ENCODE results near the gene SMG5. TPM values are rescaled to one million over a fixed set of nuclear protein-coding genes. Genes with fewer than 3 reads are reported as not detected.

The SMG5 gene
- polyA plus RNA-seq, 1 of the 3 experiments (the other 2 are of a cell fraction), result 21.3 TPM

DNA sequence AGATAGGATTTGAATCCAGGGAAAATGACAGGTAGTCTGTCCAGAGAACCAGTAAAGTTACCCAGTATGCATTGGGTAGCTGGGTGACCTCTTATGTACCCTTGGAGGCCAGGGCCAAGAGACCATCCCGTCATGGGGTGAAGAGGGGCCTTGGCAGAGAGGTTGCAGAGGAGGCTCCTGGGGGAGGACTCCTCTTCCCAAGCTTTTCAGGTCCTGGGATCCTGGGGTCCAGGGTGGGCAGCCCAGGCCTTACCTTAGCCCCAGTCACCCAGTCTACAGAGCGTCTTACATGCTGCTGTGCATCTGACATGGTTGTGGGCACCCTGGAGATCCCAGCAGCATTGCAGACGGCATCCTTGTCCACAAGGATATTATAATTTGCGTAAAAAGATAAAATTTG lies 55.8 kb downstream of the SMG5 start:
- H3K36me3 ChIP-seq (replicated peaks in 1 of 2; ENCODE audit: control insufficient read depth in 1 of 2, insufficient read depth in 2 of 2, low read length in 1 of 2), result peaks cover 0 to 20% of the 10 kb centered on the region in 2 experiments
- no peak overlapping the region for H3K9ac ChIP-seq
- H3F3A ChIP-seq (replicated peaks; ENCODE audit: insufficient read depth), result peaks cover 24% of the 10 kb centered on the region
- H3K27ac ChIP-seq (ENCODE audit: low read depth in 2 of 2, low read length in 1 of 2), result no peak overlapping the region
- H4K20me1 ChIP-seq (ENCODE audit: insufficient read depth), result no peaks in the 10 kb centered on the region
- no peaks in the 10 kb centered on the region for H3K9me3 ChIP-seq
- ChIA-PET CTCF (interaction anchor here (1.2 to 7.1 kb wide), 13 partner anchors 12 to 142 kb away, joined by 3 to 121 read pairs (median 26); partner anchors contain the start of genes PAQR6, PMF1 and SLC25A44), POLR2A (no interaction called here)
- no peak for TF ChIP-seq MEF2A (IDR thresholded peaks at IDR 0.05; ENCODE audit: borderline replicate concordance, low read depth)
- no peak for TF ChIP-seq JUND (IDR thresholded peaks at IDR 0.05)
- no peak for TF ChIP-seq USF2 (IDR thresholded peaks at IDR 0.05; ENCODE audit: borderline replicate concordance, low read depth, low read length)
- no peak for TF ChIP-seq CHD2 (IDR thresholded peaks at IDR 0.05; ENCODE audit: low read length, partially characterized antibody)
- TF ChIP-seq NFIC (IDR thresholded peaks at IDR 0.05; ENCODE audit: borderline replicate concordance), result no peak
- TF ChIP-seq POLR2AphosphoS5 (IDR thresholded peaks at IDR 0.05; ENCODE audit: low read depth, low read length), result no peak
- TF ChIP-seq GATA2 (CRISPR knock-in tag; IDR thresholded peaks at IDR 0.05), result no peak
- no peak for TF ChIP-seq RAD21 (IDR thresholded peaks at IDR 0.05; ENCODE audit: low read length)
- TF ChIP-seq TCF12 (IDR thresholded peaks at IDR 0.05), result no peak
- TF ChIP-seq, protein P1, sequence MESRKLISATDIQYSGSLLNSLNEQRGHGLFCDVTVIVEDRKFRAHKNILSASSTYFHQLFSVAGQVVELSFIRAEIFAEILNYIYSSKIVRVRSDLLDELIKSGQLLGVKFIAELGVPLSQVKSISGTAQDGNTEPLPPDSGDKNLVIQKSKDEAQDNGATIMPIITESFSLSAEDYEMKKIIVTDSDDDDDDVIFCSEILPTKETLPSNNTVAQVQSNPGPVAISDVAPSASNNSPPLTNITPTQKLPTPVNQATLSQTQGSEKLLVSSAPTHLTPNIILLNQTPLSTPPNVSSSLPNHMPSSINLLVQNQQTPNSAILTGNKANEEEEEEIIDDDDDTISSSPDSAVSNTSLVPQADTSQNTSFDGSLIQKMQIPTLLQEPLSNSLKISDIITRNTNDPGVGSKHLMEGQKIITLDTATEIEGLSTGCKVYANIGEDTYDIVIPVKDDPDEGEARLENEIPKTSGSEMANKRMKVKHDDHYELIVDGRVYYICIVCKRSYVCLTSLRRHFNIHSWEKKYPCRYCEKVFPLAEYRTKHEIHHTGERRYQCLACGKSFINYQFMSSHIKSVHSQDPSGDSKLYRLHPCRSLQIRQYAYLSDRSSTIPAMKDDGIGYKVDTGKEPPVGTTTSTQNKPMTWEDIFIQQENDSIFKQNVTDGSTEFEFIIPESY (IDR thresholded peaks at IDR 0.05; ENCODE audit: borderline replicate concordance, low read depth), result no peak
- no peak for TF ChIP-seq REST (IDR thresholded peaks at IDR 0.05; ENCODE audit: low read depth, low read length)
- TF ChIP-seq RXRA (IDR thresholded peaks at IDR 0.05; ENCODE audit: borderline replicate concordance, low read depth), result no peak
- no peak for TF ChIP-seq TAF1 (IDR thresholded peaks at IDR 0.05; ENCODE audit: borderline replicate concordance, low read depth, low read length)
- no peak for TF ChIP-seq FOXM1 (IDR thresholded peaks at IDR 0.05; ENCODE audit: low read depth)
- no peak for TF ChIP-seq MXI1 (IDR thresholded peaks at IDR 0.05; ENCODE audit: low read depth, low read length)
- TF ChIP-seq, protein P2, sequence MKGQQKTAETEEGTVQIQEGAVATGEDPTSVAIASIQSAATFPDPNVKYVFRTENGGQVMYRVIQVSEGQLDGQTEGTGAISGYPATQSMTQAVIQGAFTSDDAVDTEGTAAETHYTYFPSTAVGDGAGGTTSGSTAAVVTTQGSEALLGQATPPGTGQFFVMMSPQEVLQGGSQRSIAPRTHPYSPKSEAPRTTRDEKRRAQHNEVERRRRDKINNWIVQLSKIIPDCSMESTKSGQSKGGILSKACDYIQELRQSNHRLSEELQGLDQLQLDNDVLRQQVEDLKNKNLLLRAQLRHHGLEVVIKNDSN (IDR thresholded peaks at IDR 0.05; ENCODE audit: borderline replicate concordance, low read depth), result no peak
- TF ChIP-seq TEAD4 (IDR thresholded peaks at IDR 0.05; ENCODE audit: borderline replicate concordance, insufficient read depth), result no peak
- TF ChIP-seq SIN3A (IDR thresholded peaks at IDR 0.05; ENCODE audit: borderline replicate concordance, low read depth, low read length), result no peak
- TF ChIP-seq MAX (IDR thresholded peaks at IDR 0.05; ENCODE audit: low read depth), result no peak
- TF ChIP-seq NRF1 (IDR thresholded peaks at IDR 0.05; ENCODE audit: low read depth, low read length), result no peak
- H3K4me2 ChIP-seq, result no peak overlapping the region
- 100% methylated on average over 2 of the region's 4 CpGs for WGBS (ENCODE audit: low lambda C conversion rate)
- no peak for DNase-seq
- H2AFZ ChIP-seq (ENCODE audit: low read depth), result no peak overlapping the region; the same call in 1 of the 2 replicates
- H3K4me3 ChIP-seq (ENCODE audit: low read depth in 2 of 2, low read length in 1 of 2), result no peak overlapping the region
- H3K9me2 ChIP-seq, result no peaks in the 10 kb centered on the region
- H3K4me1 ChIP-seq (ENCODE audit: control insufficient read depth in 1 of 2, insufficient read depth in 2 of 2, low read depth in 1 of 2, low read length in 1 of 2), result no peaks in the 10 kb centered on the region; a peak in 1 of 4 replicates
- H3K27me3 ChIP-seq (ENCODE audit: insufficient read depth), result no peaks in the 10 kb centered on the region
- peaks cover 12% of the 10 kb centered on the region for H3K79me2 ChIP-seq (ENCODE audit: insufficient read depth)

All from SK-N-SH (cell line).